GM12892 (cell line): ENCODE data around the gene THADA.

Source experiments
- POLR2A ChIP-seq: IDR thresholded peaks from 2 replicates; pipeline ENCODE4 v1.6.1; 2011; ENCODE audit warnings: low read depth, low read length, control low read depth
- POLR2AphosphoS5 ChIP-seq: IDR thresholded peaks from 2 replicates; pipeline ENCODE4 v1.6.1; 2011; ENCODE audit warnings: low read depth, low read length, control low read depth
- TAF1 ChIP-seq: IDR thresholded peaks from 2 replicates; pipeline ENCODE4 v1.6.1; 2011; ENCODE audit warnings: low read depth, mild to moderate bottlenecking, control low read depth, low read length, borderline replicate concordance

GRCh38 chr2:43317194-43317593, 278.6 kb downstream of the THADA start:
- TF ChIP-seq POLR2A, result no peak
- TF ChIP-seq TAF1, result no peak
- TF ChIP-seq POLR2AphosphoS5, result no peak
